Transverse colon (tissue), 3 donors: ENCODE measurements around the gene DEK.

Source experiments
- EP300 ChIP-seq: sonication (generic); formaldehyde crosslinking; IDR thresholded peaks from one replicate; pipeline ENCODE4 v1.6.1; 2017; ENCODE audit warnings: antibody characterized with exemption, low read depth
- TF ChIP-seq, protein P1 (sequence below), 5 experiments: fragments of 200-600 bp in 3 of 5; fragments of 450-650 bp in 2 of 5; sonication (generic) in 3 of 5; IDR thresholded peaks; 1 replicate in 2 of 5; 2 replicates in 3 of 5; pipeline ENCODE4 v1.5.1; 2016 to 2017; ENCODE audit warnings: antibody characterized with exemption in 5 of 5, inconsistent platforms in 3 of 5, mild to moderate bottlenecking in 2 of 5, moderate library complexity in 1 of 5

DNA sequence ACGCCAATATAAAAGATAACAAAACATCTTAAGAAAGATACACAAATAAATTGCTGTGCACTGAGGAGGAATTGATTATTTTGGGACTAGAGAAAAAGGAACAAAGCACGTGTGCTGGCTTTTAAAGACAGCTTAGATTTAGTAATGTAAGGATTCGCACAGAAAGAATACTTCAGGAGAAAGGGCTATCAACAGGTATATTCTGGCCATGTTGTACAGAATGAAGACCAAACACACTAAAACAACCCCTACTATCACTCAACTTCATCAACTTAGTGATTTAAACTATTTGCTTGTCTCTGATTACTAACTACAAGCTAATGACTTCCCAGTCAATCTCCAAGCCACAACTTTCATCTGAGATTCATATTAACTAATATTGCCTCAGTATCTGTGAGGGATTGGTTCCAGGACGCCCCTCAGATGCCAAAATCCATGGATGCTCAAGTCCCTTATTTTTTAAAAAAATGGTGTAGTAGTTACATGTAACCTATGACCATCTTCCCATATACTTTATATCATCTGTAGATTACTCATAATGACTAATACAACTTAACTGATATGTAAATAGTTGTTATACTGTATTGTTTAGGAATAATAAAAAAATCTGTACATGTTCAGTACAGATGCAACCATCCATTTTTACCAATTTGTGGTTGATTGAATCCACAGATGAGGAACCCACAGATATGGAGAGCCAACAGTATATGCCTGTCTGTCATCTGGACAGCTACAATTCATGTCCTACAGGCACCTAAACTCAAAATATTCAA lies 4.5 kb downstream of the DEK start:
- TF ChIP-seq, protein P1, sequence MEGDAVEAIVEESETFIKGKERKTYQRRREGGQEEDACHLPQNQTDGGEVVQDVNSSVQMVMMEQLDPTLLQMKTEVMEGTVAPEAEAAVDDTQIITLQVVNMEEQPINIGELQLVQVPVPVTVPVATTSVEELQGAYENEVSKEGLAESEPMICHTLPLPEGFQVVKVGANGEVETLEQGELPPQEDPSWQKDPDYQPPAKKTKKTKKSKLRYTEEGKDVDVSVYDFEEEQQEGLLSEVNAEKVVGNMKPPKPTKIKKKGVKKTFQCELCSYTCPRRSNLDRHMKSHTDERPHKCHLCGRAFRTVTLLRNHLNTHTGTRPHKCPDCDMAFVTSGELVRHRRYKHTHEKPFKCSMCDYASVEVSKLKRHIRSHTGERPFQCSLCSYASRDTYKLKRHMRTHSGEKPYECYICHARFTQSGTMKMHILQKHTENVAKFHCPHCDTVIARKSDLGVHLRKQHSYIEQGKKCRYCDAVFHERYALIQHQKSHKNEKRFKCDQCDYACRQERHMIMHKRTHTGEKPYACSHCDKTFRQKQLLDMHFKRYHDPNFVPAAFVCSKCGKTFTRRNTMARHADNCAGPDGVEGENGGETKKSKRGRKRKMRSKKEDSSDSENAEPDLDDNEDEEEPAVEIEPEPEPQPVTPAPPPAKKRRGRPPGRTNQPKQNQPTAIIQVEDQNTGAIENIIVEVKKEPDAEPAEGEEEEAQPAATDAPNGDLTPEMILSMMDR (IDR thresholded peaks at IDR 0.05): no peak
- no peak for TF ChIP-seq EP300
